HPDE6-E6E7 (cell line): Measurements from ENCODE around the gene ATG16L1.

Experiments used
- DNase-seq: peaks from one replicate; pipeline ENCODE4 v3.0.0; 2011; ENCODE audit warnings: missing footprints; ENCODE audit errors: extremely low spot score

The ATG16L1 gene

DNA sequence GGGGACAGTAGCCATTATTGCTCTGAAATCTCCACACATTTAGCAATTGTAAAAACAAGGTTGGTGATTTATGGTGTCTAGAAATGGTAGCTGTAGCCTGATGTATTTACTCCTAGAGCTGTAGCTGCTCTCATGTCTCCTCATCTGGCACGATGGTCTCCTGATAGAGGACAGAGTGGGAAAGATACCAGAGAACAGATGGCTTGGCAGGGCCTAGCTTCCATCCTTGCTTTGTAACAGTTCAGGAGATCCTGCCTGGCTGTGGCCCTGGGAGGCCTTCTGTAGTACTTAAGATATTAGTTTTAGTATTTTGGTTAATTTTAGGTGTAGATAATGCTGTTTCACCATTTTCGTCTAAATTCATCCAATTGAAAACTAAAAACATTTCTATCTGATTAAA lies 6.7 kb downstream of the ATG16L1 start:
- no peak for DNase-seq

- DNase-seq = no peak
Observed at GRCh38 chr2:233259730-233260129, 8.3 kb downstream of the ATG16L1 start.

DNA sequence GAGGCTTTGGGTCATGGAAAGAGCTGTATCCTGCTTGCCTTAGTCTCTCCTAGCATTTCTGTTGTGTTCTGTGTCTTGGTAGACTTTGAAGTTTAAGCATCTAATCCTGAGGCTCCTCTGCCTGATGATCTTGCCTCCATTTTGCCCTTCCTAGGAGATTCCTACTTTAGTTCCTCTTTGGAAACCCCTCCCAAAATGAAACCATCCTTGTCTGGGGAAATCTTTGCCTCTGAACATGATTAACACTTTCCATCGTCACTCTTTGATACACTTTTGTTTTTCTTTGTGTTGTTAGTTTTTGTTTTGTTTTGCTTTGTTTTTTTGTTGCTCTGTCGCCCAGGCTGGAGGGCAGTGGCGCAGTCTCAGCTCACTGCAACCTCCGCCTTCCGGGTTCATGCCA lies 9.2 kb downstream of the ATG16L1 start:
- no peak for DNase-seq

DNA sequence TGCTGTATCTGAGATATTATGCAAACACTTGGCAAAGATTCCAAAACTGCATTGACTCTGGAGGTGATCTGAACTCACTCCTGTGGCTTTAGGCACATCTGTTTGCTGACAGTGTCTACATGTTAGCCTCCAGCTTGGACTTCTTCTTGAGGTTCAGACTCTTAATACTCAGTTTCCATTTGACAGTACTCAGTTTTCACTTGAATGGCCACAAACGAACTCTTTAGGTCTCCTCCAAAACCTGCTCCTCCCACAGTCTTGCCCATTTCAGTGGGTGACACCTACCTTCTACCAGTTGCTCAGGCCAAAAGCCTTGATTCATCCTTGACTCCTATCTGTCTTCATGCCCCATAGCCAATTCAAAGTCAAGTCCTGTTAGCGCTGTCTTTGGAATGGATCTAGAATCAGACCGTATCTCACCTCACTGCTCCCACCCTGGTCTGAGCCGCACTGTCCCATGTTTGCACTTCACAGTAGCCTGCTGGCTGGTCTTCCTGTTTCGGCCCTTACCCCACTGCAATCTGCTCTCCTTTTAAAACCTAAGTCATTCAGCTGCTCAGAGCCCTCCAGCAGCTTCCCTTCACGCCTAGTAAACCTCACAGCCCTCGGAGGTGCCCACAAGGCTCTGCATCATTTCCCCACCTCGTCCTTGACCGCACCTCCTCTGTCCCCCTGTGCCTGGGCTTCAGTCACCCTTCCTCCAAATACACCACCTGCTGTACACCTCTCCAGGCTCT lies 10.5 kb downstream of the ATG16L1 start:
- no peak for DNase-seq

DNA sequence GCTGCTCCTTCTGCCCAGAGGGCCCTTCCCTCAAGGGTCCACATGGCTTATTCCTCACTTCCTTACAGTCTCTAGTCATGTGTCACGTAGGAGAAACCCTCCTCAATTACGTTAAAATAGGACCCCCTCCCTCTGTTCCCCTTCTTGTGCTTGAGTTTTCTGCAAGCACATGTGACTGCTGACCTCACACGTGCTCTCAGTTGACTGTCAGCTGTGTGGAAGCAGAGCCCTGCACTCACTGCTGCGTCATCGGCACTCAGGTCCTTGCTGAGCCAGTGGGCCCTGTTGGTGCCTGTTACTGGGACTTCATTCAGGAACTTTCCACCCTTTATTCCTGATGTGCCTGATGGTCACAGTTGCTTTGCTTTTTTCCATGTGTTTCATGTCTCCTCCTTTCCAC lies 11.1 kb downstream of the ATG16L1 start:
- no peak for DNase-seq

- DNase-seq = no peak
Observed at GRCh38 chr2:233263045-233263570, 11.6 kb downstream of the ATG16L1 start.

GRCh38 chr2:233264667-233265066 lies 13.2 kb downstream of the ATG16L1 start:
- DNase-seq = no peak

DNA sequence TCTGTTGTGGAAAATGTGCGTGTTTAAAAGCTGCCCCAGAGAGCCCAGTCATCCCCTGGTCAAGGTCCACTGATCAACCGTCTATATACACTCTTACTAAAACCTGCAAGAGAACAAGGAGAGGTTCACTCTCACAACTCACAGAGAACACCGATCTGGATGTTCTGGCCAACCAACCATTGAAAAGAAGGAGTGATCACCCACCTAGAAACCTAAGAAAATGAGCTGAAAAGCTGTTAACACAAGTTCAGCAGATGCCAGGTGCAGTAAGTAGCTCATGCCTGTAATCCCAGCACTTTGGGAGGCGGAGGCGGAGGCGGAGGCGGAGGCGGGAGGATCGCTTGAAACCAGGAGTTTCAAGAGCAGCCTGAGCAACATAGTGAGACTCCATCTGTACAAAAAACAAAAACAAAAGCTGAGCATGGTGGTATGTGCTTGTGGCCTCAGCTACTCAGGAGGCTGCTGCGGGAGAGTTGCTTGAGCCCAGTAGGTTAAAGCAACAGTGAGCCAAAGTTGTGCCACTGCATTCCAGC lies 14.5 kb downstream of the ATG16L1 start:
- DNase-seq = no peak

- no peak for DNase-seq
Observed at GRCh38 chr2:233266481-233266880, 15.0 kb downstream of the ATG16L1 start.

- DNase-seq = no peak
Observed at GRCh38 chr2:233267516-233268245, 16.2 kb downstream of the ATG16L1 start.

GRCh38 chr2:233270366-233270765 lies 18.9 kb downstream of the ATG16L1 start:
- DNase-seq = no peak

GRCh38 chr2:233270951-233271350 lies 19.5 kb downstream of the ATG16L1 start:
- no peak for DNase-seq

GRCh38 chr2:233271693-233272092 lies 20.2 kb downstream of the ATG16L1 start:
- DNase-seq = no peak

- no peak for DNase-seq
Observed at GRCh38 chr2:233273120-233273519, 21.6 kb downstream of the ATG16L1 start.

- DNase-seq = no peak
Observed at GRCh38 chr2:233275223-233275622, 23.8 kb downstream of the ATG16L1 start.

DNA sequence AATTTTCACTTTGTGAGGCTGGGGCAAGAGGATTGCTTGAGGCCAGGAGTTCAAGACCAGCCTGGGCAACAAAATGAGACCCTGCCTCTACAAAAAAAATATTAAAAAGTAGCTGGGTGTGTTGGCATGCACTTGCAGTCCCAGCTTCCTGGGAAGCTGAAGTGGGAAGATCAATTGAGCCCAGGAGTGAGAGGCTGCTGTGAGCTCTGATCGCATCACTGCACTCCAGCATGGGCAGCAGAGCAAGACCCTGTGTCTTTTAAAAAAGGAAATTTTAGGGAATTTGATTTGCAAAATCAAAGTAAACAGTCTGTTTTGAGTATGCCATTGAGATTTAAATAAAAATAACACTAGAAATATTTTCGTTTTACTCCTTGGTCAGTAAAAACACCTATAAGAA lies 27.4 kb downstream of the ATG16L1 start:
- DNase-seq = no peak

DNA sequence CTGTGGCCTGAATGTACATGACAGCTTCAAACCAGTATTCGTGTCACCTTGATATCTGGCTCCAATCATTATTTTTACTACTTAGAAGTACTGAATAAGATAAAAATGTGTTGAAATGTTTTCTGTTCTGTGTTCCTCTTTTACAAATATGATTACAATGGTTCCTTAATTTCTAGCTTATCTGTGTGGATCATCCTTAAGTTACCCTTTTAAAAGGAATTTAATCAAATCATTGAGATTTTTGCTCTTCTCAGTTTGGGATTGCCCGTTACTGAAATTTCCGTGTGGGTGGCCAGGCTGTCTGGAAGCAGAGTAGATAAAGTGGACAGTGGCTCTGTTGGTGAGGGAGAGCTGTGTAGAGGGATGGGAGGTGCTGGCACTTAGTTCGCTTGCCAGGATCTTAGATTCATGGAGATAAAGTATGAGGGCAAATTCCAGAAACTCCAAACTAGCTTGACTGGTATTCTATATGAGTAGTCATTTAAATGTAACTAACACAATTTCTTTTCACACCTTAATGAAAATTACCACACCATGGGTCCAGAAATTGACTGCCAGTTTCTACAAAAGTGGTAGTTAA lies 28.7 kb downstream of the ATG16L1 start:
- no peak for DNase-seq

DNA sequence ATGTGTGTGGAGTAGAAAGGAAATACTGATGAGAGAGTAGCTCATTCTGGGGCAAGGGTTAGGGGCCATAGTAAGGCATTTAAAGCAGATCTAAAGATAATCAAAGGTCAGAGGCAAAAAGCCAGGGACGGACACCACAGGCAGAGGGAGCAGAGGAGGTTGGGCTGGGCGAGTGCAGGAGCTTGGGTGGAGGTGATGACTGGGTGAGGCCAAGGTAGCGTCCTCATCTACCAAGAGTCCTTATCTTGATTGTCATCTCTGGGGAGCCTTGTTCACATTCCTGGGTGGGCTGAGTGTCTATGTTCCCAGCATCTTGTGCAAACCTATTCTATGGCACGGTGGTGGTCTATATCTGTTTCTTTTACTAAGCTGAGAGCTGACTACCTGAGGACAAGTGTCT lies 30.1 kb downstream of the ATG16L1 start:
- DNase-seq = no peak

DNA sequence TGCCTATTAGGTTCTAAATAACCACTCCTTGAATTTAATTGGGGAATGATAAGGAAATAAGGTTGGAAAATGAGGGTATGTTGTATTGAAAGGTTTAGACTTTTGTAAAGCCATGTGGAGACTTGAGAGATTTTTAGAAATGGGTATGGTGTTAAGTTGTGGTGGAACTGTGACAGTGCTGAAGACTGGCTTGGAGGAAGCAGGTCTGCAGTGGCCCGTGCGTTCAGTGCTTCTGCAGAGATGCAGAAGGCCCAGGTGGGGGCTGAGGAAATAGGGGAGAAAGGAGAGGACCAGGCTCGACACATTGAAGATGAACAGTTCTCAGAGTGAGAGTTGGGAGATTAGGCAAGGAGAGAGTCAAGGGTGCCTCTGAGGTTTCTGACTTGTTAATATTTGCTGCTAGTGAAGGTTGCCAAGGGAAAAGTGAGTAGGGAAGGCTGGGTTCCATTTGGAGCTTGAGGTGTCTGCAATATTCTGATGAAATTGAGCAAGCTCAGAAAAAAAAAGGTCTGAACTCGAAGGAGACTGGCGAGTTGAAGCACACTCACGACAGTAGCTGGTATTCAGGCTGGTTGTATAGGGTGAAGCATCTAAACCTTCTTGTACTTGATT lies 30.6 kb downstream of the ATG16L1 start:
- no peak for DNase-seq

GRCh38 chr2:233285921-233286320 lies 34.4 kb downstream of the ATG16L1 start:
- DNase-seq = no peak

DNA sequence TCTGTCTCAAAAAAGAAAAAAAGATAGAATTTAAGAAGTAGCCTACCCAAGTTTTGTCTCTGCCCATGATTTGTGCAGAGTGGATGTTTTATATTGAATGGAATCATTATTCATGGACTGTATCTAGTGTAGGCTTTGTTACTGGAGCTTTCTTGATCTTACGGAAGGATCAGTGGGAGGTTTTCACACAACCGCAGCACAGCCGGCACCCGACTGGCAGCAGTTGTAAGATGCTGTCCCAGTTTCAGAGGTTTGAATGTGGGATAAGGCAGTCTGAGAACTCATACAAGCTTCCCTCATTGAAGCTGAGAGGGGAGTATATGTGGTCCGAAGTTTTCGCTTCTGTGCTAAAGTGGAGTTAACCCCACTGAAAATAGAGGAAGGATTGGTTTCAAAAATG lies 36.4 kb downstream of the ATG16L1 start:
- DNase-seq = no peak

- DNase-seq = no peak
Observed at GRCh38 chr2:233288663-233289062, 37.2 kb downstream of the ATG16L1 start.
